Esophagus squamous epithelium (tissue), 4 donors: ENCODE results near the gene DNAH8.

Experiments used
- POLR2A ChIP-seq, 4 donors: fragments of 450-650 bp; IDR thresholded peaks; one replicate each; pipeline ENCODE4 v1.6.1; 2017; ENCODE audit warnings: antibody characterized with exemption in 4 of 4, mild to moderate bottlenecking in 4 of 4, moderate library complexity in 3 of 4
- TF ChIP-seq, protein P1 (sequence below), 6 experiments: fragments of 450-650 bp in 4 of 6; fragments of 200-600 bp in 2 of 6; sonication (generic) in 2 of 6; IDR thresholded peaks; one replicate each; pipeline ENCODE4 v1.5.1; 2016 to 2019; ENCODE audit warnings: antibody characterized with exemption in 6 of 6, mild to moderate bottlenecking in 4 of 6, moderate library complexity in 4 of 6

- TF ChIP-seq, protein P1, sequence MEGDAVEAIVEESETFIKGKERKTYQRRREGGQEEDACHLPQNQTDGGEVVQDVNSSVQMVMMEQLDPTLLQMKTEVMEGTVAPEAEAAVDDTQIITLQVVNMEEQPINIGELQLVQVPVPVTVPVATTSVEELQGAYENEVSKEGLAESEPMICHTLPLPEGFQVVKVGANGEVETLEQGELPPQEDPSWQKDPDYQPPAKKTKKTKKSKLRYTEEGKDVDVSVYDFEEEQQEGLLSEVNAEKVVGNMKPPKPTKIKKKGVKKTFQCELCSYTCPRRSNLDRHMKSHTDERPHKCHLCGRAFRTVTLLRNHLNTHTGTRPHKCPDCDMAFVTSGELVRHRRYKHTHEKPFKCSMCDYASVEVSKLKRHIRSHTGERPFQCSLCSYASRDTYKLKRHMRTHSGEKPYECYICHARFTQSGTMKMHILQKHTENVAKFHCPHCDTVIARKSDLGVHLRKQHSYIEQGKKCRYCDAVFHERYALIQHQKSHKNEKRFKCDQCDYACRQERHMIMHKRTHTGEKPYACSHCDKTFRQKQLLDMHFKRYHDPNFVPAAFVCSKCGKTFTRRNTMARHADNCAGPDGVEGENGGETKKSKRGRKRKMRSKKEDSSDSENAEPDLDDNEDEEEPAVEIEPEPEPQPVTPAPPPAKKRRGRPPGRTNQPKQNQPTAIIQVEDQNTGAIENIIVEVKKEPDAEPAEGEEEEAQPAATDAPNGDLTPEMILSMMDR (IDR thresholded peaks at IDR 0.05) = no peak
- no peak for TF ChIP-seq POLR2A (IDR thresholded peaks at IDR 0.05)
Measured at GRCh38 chr6:39062014-39062740, 347.1 kb downstream of the DNAH8 start.
